Globus pallidus (tissue), 1 donor: Measurements from ENCODE around the gene IGFALS.

Experiments used
- DNase-seq: peaks from one replicate; pipeline ENCODE4 v3.0.0-alpha.2; 2015; ENCODE audit warnings: low spot score

Gene IGFALS

DNA sequence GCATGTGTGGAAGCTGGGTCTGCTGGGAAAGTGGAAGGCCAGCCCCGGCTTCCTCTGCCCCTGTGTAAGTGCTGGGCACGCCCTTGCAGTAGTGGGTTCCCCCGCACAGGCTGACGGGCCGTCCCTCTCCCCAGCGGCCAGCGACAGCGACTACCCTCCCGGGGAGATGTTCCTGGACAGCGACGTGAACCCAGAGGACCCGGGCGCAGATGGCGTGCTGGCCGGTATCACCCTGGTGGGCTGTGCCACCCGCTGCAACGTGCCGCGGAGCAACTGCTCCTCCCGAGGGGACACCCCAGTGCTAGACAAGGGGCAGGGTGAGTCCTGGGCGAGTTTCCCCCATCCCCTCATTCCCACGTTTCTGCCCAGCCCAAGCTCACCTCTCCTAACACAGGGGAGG lies 27.7 kb downstream of the IGFALS start:
- no peak for DNase-seq

DNA sequence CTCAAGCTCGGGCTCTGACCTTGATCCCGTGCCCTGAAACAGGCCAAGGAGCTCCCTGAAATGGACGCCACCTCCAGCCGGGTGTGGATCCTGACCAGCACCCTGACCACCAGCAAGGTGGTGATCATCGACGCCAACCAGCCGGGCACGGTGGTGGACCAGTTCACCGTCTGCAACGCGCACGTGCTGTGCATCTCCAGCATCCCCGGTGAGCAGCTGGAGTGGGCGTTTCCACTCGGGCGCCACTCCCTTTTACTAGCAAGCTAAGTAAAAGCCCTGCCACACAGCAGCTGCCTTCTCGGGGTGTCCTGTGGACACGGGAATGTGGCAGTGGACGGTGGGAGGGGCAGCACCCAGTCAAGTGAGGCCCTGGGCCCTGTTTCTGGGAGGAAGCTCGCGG lies 28.5 kb downstream of the IGFALS start:
- DNase-seq = no peak

DNA sequence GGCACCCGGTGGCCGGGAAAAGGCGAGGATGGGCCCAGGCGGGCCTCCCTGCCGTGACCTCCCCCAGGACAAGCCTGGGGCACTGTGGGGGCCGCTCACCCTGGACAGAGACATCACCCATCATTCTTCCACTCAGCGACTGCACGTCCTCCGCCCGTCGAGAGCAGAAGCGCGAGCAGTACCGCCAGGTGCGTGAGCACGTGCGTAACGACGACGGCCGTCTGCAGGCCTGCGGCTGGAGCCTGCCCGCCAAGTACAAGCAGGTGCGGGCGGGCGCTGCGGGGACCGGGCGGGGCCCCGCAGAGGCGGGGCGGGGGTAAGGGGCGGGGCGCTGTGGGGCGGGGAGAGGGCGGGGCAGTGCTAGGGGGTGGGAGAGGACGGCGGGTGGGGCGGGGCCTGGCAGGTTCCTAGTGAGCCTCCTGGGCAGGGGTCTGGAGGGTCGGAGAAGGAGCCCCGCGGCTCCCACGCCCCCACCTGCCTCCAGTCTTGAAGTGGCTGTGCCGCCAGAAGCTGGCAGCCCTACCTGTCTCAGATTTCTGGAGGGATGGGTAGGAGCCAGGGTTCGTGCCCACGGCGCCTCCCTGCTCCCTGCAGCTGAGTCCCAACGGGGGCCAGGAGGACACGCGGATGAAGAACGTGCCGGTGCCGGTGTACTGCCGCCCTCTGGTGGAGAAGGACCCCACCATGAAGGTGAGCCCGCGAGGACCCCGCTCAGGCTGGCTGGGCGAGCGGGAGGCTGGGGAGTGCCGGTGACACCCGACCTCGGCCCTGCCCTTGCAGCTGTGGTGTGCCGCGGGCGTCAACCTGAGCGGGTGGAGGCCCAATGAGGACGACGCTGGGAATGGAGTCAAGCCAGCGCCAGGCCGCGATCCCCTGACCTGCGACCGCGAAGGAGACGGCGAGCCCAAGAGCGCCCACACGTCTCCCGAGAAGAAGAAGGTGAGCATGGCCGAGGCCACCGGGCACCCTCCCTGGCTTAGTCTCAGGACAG lies 29.7 kb downstream of the IGFALS start:
- no peak for DNase-seq

DNA sequence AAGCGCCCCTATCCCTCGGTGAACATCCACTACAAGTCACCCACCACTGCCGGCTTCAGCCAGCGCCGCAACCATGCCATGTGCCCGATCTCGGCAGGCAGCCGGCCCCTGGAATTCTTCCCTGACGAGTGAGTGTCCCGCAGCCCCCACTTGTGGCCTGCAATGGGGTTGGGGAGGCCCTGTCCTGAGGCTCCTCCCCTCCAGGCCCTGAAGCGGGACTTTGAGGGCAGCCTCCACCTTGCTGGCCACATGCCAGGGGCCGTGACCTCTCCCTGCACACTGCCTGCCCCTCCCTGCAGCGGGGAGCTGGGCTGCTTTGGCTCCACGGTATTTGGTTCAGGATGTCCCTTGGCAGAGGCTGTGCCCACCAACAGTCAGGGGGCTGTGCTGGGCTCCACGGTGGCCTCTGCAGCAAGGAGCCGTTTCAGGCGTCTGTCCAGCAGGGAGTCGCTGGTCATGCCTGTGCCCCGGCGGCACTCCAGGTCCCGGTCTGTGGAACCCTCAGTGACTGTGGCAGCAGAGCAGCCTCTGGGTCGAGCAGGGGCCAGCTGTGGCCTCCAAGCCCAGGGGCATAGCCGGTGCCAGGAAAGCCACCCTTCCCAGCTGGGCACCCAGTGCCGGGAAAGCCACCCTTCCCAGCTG lies 30.5 kb downstream of the IGFALS start:
- no peak for DNase-seq

GRCh38 chr16:1762196-1762878 lies 31.2 kb downstream of the IGFALS start:
- DNase-seq = no peak

DNA sequence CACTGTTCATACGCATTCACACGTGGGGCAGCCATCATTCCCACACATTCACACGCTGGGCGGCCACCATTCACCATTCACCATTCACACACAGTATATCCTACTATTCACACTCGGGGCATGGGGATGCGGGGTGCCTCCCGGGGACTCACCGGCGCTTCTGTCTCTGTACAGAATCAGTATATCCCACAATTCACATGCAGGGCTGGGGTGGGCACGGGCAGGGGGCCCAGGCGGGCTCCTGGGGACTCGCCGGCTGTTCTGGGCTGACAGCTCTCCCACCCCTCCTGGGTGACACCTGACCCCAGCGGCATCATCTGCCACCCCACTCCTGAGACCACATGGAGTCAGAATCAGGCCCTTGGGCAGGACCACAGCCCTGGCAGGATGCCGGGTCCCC lies 31.8 kb downstream of the IGFALS start:
- no peak for DNase-seq

GRCh38 chr16:1760911-1761310 lies 32.6 kb downstream of the IGFALS start:
- no peak for DNase-seq

DNA sequence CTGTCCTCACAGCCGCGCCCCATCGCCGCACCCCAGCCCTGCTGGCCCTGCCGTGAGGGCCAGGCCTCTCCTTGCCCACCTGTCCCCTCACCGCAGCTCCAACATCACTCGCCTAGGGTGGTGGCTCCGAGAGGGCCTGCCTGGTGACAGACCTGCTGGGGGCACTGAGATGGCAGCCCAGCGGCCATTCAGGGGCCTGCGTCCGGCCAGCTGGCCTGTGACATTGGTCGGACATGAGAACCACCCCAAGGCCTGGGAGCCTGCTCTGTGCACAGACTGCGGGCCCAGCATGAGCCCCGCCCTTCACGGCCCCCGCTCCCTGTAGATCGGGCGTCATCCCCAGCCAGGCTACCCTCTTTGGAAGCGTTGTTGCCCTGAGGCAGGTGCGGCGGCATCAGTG lies 34.0 kb downstream of the IGFALS start:
- no peak for DNase-seq

GRCh38 chr16:1758923-1759322 lies 34.6 kb downstream of the IGFALS start:
- DNase-seq = no peak

- no peak for DNase-seq
Observed at GRCh38 chr16:1757714-1758461, 35.6 kb downstream of the IGFALS start.

GRCh38 chr16:1754204-1754603 lies 39.3 kb downstream of the IGFALS start:
- DNase-seq = no peak

DNA sequence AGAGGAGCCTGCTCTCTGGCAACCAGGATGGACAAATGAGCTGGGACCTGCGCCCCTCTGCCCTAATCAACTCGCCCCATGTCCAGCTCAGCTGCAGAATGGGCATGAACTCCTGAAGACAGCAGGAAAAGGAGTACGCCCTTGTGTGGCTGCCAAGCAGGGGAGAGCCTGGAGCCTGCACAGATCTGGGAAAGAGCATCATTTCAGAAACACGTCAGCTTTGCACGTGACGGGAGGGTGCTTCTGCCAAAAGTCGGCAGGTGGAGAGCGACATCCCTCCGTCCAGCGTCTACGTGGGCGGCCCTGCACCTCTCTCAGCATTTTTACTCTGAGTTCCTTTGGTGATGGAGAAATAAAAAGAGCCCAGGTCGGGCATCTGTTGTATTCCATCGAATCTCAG lies 40.7 kb downstream of the IGFALS start:
- DNase-seq = no peak

DNA sequence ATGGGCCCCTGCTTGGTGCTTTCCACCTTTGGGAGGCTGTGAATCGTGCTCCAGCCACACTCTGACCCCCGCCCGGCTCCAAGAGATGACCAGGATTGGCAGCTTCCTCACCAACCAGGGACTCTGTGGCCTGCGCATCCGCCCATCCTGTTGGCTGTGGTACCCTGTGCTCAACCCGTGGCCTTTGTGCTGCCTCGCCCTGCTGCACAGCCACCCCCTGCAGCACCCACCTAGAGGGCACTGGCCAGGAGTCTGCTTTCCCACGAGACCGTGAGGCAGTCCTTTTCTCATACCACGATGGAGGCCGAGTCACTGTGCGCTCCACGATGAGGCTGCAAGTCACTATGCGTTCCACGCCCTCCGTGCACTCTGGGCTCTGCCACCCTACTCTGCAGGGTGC lies 41.6 kb downstream of the IGFALS start:
- no peak for DNase-seq

DNA sequence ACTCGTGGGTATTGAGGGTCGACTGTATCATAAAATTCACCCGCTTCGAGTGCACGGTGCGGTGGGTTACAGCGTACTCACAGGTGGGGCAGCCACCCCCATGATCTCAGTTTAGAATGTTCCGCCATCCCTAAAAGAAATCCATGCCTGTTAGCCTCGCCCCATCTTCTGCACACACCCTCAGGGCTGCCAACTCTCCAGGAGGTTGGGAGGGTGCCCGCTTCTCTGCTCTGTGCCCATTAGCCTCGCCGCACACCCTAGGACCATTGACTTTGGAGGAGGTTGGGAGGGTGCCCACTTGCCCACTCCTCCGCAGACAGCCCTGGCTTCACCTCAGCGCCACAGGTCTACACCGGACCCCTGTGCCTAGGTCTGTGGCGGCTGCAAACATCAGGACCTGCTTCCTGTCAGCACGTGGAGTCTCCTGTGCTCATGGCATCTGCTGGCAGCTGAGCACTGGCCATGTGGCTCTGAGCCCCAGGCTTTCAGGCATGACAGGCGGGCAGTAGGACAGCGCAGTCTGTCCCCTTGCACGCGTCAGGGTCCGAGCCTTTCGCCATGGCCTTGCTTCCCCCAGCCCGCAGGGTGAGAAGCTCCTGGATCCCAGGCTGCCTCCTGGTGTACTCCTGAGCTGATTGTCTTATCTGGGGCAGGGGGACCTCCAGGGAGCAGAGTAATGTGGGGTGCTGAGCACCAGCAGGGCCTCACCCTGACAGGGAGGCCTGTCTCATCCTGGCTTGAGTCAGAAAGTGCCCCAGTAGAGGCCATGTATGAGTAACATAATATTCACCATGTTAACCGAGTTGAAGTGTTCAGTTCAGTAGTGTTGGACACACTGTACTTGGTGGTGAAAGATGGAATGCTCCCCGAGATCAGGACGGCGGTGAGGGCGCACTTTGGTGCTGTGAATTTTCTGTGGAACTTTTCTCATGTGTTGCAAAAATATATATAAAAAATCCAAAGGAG lies 44.1 kb downstream of the IGFALS start:
- no peak for DNase-seq

GRCh38 chr16:1747934-1748333 lies 45.6 kb downstream of the IGFALS start:
- no peak for DNase-seq

GRCh38 chr16:1746693-1747195 lies 46.8 kb downstream of the IGFALS start:
- DNase-seq = no peak

GRCh38 chr16:1745900-1746692 lies 47.4 kb downstream of the IGFALS start:
- DNase-seq = no peak

DNA sequence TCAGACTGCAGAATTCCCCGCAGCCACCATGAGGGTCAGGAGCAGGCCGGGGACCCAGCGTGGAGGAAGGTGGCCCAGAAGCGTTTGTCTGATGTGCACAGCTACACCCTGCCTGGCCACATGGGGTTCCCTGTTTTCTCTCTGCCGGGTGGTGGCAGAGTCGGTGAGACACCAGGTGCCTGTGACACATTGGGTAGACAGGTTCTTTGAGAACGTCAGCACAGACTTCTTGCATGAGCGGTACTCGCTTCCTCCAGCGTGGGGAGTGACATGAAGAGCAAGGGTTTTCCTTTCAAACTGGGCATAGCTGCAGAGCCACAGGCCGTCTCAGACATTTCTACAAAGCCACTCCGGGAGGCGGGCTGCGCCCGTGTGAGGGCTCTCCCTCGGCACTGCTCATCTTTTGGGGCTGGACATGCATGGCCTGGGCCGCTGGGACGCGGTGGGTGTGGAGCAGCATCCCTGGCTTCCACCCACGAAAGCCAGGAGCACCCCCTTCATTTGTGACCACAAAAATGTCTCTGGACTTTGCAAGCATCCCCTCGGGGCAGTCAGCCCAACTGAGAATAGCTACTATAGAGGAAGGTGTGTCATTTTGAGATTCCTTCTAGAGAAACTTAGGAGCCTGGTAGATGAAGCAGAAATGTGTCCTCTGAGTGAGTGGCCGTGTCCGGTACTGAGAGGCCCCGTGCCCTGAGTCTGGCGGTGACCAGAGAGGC lies 48.2 kb downstream of the IGFALS start:
- DNase-seq = no peak

DNA sequence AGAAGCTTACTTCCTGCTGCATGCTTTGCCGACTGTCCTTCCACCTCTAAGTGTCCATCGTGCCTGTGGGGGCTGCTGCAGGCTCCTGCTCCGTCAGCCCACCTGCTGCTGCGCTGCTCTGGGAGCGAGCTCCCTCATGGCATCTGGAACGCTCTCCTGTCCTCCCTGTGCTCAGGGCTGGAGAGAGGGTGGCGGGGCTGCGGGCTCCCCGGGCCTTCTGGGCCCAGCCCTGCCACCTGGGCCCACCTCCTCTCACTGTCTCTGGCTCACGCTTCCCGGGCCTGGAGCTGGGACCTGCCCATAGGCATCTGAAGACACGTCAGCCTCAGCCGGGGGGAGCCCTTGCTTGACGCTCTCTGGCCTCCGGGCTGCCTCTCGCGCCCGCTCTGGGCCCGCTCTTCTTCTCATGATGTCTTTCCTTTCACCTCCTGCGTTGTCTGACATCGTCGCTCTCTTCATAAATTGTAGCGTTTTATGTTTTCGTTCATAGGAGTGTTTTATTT lies 49.1 kb downstream of the IGFALS start:
- DNase-seq = no peak
